ENCODE data around the gene GHITM.

Gene GHITM

GRCh38 chr10:84201682-84202081, 62.4 kb downstream of the GHITM start:
- no peak for DNase-seq

GRCh38 chr10:84202349-84202748, 63.0 kb downstream of the GHITM start:
- DNase-seq = no peak

Data from NCI-H345 (cell line).